IPS DF 6.9 (cell line): Measurements from ENCODE around the gene NOP53.

Experiments used
- DNase-seq: peaks from one replicate; pipeline ENCODE4 v3.0.0-alpha.2; 2013; ENCODE audit warnings: low read depth, low spot score
- H3K27ac ChIP-seq: one replicate; pipeline ENCODE4 v1.5.1; 2013; ENCODE audit warnings: low read length, control low read depth
- H3K27me3 ChIP-seq: 2 replicates; pipeline ENCODE4 v1.6.1; 2013; ENCODE audit warnings: mild to moderate bottlenecking, low read length; ENCODE audit not compliant: control insufficient read depth, insufficient read depth
- H3K36me3 ChIP-seq: 2 replicates; pipeline ENCODE4 v1.6.1; 2013; ENCODE audit warnings: low read length; ENCODE audit not compliant: control insufficient read depth, insufficient read depth
- H3K4me1 ChIP-seq: 2 replicates; pipeline ENCODE4 v1.6.1; 2013; ENCODE audit warnings: low read length; ENCODE audit not compliant: control insufficient read depth, insufficient read depth
- H3K4me3 ChIP-seq: 2 replicates; pipeline ENCODE4 v1.5.1; 2013; ENCODE audit warnings: mild to moderate bottlenecking, low read length
- H3K9me3 ChIP-seq: 2 replicates; pipeline ENCODE4 v1.6.1; 2013; ENCODE audit warnings: low read length, inconsistent platforms; ENCODE audit not compliant: control insufficient read depth, insufficient read depth
- WGBS: extraction: QIAGEN DNeasy Blood & Tissue Kit; methylation state at CpG from one replicate; pipeline ENCODE4 v1.1.7; 2013; ENCODE audit warnings: mixed read lengths, missing lambda C conversion rate; ENCODE audit not compliant: insufficient read length, insufficient coverage; 5-methylcytosine and 5-hydroxymethylcytosine counted together

NOP53 gene

DNA sequence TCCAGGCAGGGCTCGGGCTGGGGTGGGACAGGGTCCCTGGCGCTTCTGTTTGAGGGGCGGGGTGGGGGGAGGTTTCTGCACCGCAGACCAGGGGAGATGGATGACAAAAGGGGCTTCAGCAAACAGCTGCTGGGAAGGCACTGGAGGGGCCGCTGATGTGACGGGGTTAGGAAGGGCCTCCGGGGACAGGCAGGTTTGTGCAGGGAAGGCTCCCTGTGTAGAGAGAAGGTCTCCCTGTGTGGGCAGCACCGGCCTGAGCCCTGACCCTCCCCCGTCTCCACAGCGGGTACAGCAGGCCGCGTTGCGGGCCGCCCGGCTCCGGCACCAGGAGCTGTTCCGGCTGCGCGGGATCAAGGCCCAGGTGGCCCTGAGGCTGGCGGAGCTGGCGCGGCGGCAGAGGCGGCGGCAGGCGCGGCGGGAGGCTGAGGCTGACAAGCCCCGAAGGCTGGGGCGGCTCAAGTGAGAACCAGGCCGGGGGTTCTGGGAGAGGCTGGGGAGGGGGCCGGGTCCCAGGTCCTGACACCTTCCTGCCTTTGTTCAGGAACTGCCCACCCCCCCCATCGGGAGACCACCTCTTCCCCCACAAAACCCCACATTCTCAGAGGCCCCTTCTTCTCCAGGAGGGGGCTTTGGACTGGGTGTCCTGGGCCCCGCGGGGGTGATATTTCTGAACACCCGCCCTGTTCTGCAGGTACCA is 9.9 kb downstream of the NOP53 start:
- no peak overlapping the region for H3K4me3 ChIP-seq
- H3K4me1 ChIP-seq, result no peaks in the 10 kb centered on the region
- H3K9me3 ChIP-seq, result no peaks in the 10 kb centered on the region
- no CpG with 5 or more reads among the region's 36 CpGs for whole genome bisulfite sequencing
- no peak overlapping the region for H3K27ac ChIP-seq
- no peak for DNase-seq
- no peaks in the 10 kb centered on the region for H3K27me3 ChIP-seq
- H3K36me3 ChIP-seq, result peaks cover 76% of the 10 kb centered on the region

- H3K36me3 ChIP-seq, result peaks cover 68% of the 10 kb centered on the region
- H3K4me3 ChIP-seq, result no peak overlapping the region
- no peak for DNase-seq
- no CpG with 5 or more reads among the region's 28 CpGs for WGBS
- no peaks in the 10 kb centered on the region for H3K27me3 ChIP-seq
- no peaks in the 10 kb centered on the region for H3K9me3 ChIP-seq
- H3K4me1 ChIP-seq, result no peaks in the 10 kb centered on the region
- H3K27ac ChIP-seq, result no peak overlapping the region
These were observed 10.6 kb downstream of the NOP53 start for GRCh38 chr19:47755762-47756626.

GRCh38 chr19:47756627-47756929 is 11.2 kb downstream of the NOP53 start:
- Histone ChIP-seq H3K9me3 (no peaks in the 10 kb centered on the region), H3K27me3 (no peaks in the 10 kb centered on the region), H3K4me3 (no peak overlapping the region), H3K36me3 (peaks cover 62% of the 10 kb centered on the region), H3K27ac (no peak overlapping the region), H3K4me1 (no peaks in the 10 kb centered on the region)
- no CpG with 5 or more reads among the region's 12 CpGs for WGBS
- no peak for DNase-seq

- no peak overlapping the region for H3K4me3 ChIP-seq
- H3K9me3 ChIP-seq, result no peaks in the 10 kb centered on the region
- H3K36me3 ChIP-seq, result peaks cover 61% of the 10 kb centered on the region
- H3K27me3 ChIP-seq, result no peaks in the 10 kb centered on the region
- no peak for DNase-seq
- no peak overlapping the region for H3K27ac ChIP-seq
- no CpG with 5 or more reads among the region's 22 CpGs for WGBS
- H3K4me1 ChIP-seq, result no peaks in the 10 kb centered on the region
These were observed 11.7 kb downstream of the NOP53 start for GRCh38 chr19:47756953-47757608.

GRCh38 chr19:47757617-47758442 is 12.5 kb downstream of the NOP53 start:
- H3K9me3 ChIP-seq, result no peaks in the 10 kb centered on the region
- DNase-seq, result no peak
- WGBS, result 100% methylated on average over 1 of the region's 14 CpGs
- no peak overlapping the region for H3K4me3 ChIP-seq
- H3K36me3 ChIP-seq, result peaks cover 54% of the 10 kb centered on the region
- no peaks in the 10 kb centered on the region for H3K4me1 ChIP-seq
- H3K27me3 ChIP-seq, result no peaks in the 10 kb centered on the region
- H3K27ac ChIP-seq, result no peak overlapping the region

DNA sequence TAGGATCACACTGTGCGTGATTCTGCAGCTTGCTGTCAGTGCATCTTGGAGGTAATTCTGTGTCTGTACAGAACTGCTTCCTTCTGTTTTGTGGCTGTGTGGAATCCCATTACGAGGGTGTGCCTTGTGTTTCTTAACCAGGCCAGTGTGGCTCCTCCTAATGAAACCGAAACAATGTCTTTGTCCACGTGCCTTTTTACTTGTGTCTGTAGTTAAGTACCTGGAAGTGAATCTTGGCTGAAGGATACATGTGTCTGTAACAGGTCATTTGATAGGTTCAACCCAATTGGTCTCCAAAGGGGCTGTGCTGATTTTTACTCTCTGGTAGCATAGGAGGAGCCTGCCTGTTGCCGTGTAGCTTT is 13.1 kb downstream of the NOP53 start:
- no CpG with 5 or more reads among the region's 5 CpGs for WGBS
- no peak for DNase-seq
- peaks cover 49% of the 10 kb centered on the region for H3K36me3 ChIP-seq
- no peak overlapping the region for H3K27ac ChIP-seq
- no peaks in the 10 kb centered on the region for H3K27me3 ChIP-seq
- no peaks in the 10 kb centered on the region for H3K4me1 ChIP-seq
- H3K9me3 ChIP-seq, result no peaks in the 10 kb centered on the region
- H3K4me3 ChIP-seq, result no peak overlapping the region

DNA sequence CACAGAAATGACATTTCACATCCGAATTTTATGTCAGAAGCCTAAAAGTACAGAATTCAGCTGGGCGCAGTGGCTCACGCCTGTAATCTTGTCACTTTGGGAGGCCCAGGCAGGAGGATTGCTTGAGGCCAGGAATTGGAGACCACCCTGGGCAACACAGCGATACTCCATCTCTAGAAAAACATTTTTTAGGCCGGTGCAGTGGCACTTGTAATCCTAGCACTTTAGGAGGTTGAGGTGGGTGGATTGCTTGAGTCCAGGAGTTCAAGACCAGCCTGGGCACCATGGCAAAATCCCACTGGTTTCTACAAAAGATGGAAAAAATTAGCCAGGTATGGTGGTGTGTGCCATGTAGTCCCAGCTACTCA is 15.3 kb downstream of the NOP53 start:
- peaks cover 28% of the 10 kb centered on the region for H3K36me3 ChIP-seq
- H3K4me1 ChIP-seq, result 0 out of 2 replicates have a peak, but pooled peaks cover 2% of the 10 kb centered on the region
- no peaks in the 10 kb centered on the region for H3K27me3 ChIP-seq
- no peak for DNase-seq
- WGBS, result no CpG with 5 or more reads among the region's 5 CpGs
- no peak overlapping the region for H3K27ac ChIP-seq
- H3K9me3 ChIP-seq, result no peaks in the 10 kb centered on the region
- H3K4me3 ChIP-seq, result no peak overlapping the region

- peaks cover 2% of the 10 kb centered on the region; the same call in 1 of the 2 replicates for H3K4me1 ChIP-seq
- no peak overlapping the region for H3K4me3 ChIP-seq
- WGBS, result no CpG with 5 or more reads among the region's 5 CpGs
- no peak for DNase-seq
- H3K27me3 ChIP-seq, result no peaks in the 10 kb centered on the region
- H3K9me3 ChIP-seq, result no peaks in the 10 kb centered on the region
- no peak overlapping the region for H3K27ac ChIP-seq
- peaks cover 18% of the 10 kb centered on the region for H3K36me3 ChIP-seq
These were observed 16.2 kb downstream of the NOP53 start for GRCh38 chr19:47761566-47761965.

GRCh38 chr19:47762151-47762550 is 16.8 kb downstream of the NOP53 start:
- H3K4me1 ChIP-seq, result peaks cover 2% of the 10 kb centered on the region; the same call in 1 of the 2 replicates
- no peak overlapping the region for H3K4me3 ChIP-seq
- no peak for DNase-seq
- WGBS, result no CpG with 5 or more reads among the region's 3 CpGs
- no peaks in the 10 kb centered on the region for H3K27me3 ChIP-seq
- H3K9me3 ChIP-seq, result no peaks in the 10 kb centered on the region
- H3K36me3 ChIP-seq, result peaks cover 12% of the 10 kb centered on the region
- H3K27ac ChIP-seq, result no peak overlapping the region
